Mesenchymal stem cell (in vitro differentiated cells and primary cell): ENCODE measurements around the gene PEF1.

Experiments used
- DNase-seq: peaks from one replicate; pipeline ENCODE4 v3.0.0-alpha.2; 2013
- H2AFZ ChIP-seq: one replicate; pipeline ENCODE4 v1.6.1; 2013; ENCODE audit warnings: low read depth, mild to moderate bottlenecking, control low read depth, inconsistent platforms, low read length, moderate library complexity
- H2AK5ac ChIP-seq: 2 replicates; pipeline ENCODE4 v1.6.1; 2013; ENCODE audit warnings: low read length, moderate library complexity, mild to moderate bottlenecking, inconsistent platforms; ENCODE audit not compliant: severe bottlenecking
- H2BK120ac ChIP-seq: one replicate; pipeline ENCODE4 v1.6.1; 2013; ENCODE audit warnings: low read depth, mild to moderate bottlenecking, inconsistent platforms, low read length, moderate library complexity
- H2BK12ac ChIP-seq, 2 experiments: one replicate each; pipeline ENCODE4 v1.6.1; 2013; ENCODE audit warnings: inconsistent platforms in 2 of 2, low read length in 2 of 2, mild to moderate bottlenecking in 2 of 2, moderate library complexity in 2 of 2, control low read depth in 1 of 2
- H2BK15ac ChIP-seq: one replicate; pipeline ENCODE4 v1.6.1; 2013; ENCODE audit warnings: mild to moderate bottlenecking, low read depth, inconsistent platforms; ENCODE audit not compliant: poor library complexity, severe bottlenecking
- H2BK5ac ChIP-seq: 2 replicates; pipeline ENCODE4 v1.6.1; 2013; ENCODE audit warnings: low read depth, mild to moderate bottlenecking, low read length, control low read depth, inconsistent platforms; ENCODE audit not compliant: poor library complexity, severe bottlenecking
- H3K14ac ChIP-seq, 2 experiments: one replicate each; pipeline ENCODE4 v1.6.1; 2013; ENCODE audit warnings: inconsistent platforms in 2 of 2, low read length in 2 of 2, control low read depth in 1 of 2, mild to moderate bottlenecking in 1 of 2, moderate library complexity in 1 of 2
- H3K18ac ChIP-seq, 2 experiments: one replicate each; pipeline ENCODE4 v1.6.1; 2013; ENCODE audit warnings: inconsistent platforms in 2 of 2, low read length in 2 of 2, control low read depth in 1 of 2, low read depth in 1 of 2, mild to moderate bottlenecking in 1 of 2
- H3K23ac ChIP-seq, 2 experiments: one replicate each; pipeline ENCODE4 v1.6.1; 2013; ENCODE audit warnings: inconsistent platforms in 2 of 2, low read length in 2 of 2, mild to moderate bottlenecking in 2 of 2, moderate library complexity in 2 of 2, control low read depth in 1 of 2
- H3K27ac ChIP-seq: 2 replicates; pipeline ENCODE4 v1.5.1; 2013; ENCODE audit warnings: mild to moderate bottlenecking, moderate library complexity, low read length, control low read depth, inconsistent platforms; ENCODE audit not compliant: poor library complexity, severe bottlenecking
- H3K27me3 ChIP-seq, 2 experiments: 2 replicates each; pipeline versions ENCODE4 v1.6.1 to v1.7.0; 2013; ENCODE audit warnings: low read length in 2 of 2, mild to moderate bottlenecking in 2 of 2, moderate library complexity in 2 of 2, control low read depth in 1 of 2, inconsistent platforms in 1 of 2; ENCODE audit not compliant: control insufficient read depth in 1 of 2, insufficient read depth in 1 of 2
- H3K36me3 ChIP-seq, 2 experiments: 2 replicates each; pipeline versions ENCODE4 v1.6.1 to v1.7.0; 2013; ENCODE audit warnings: low read length in 2 of 2, control low read depth in 1 of 2, inconsistent platforms in 1 of 2, low read depth in 1 of 2, mild to moderate bottlenecking in 1 of 2; ENCODE audit not compliant: insufficient read depth in 2 of 2, control insufficient read depth in 1 of 2
- H3K4ac ChIP-seq, 2 experiments: one replicate each; pipeline ENCODE4 v1.6.1; 2013; ENCODE audit warnings: inconsistent platforms in 2 of 2, low read length in 2 of 2, mild to moderate bottlenecking in 2 of 2, moderate library complexity in 2 of 2, control low read depth in 1 of 2, low read depth in 1 of 2
- H3K4me1 ChIP-seq: 2 replicates; pipeline ENCODE4 v1.6.1; 2013; ENCODE audit warnings: low read depth, low read length, control low read depth; ENCODE audit not compliant: control insufficient read depth, insufficient read depth
- H3K4me2 ChIP-seq: 2 replicates; pipeline ENCODE4 v1.6.1; 2013; ENCODE audit warnings: low read length, mild to moderate bottlenecking, inconsistent platforms; ENCODE audit not compliant: poor library complexity, severe bottlenecking
- H3K4me3 ChIP-seq, 2 experiments: 2 replicates each; pipeline versions ENCODE4 v1.5.1 to v1.7.0; 2013; ENCODE audit warnings: low read length in 2 of 2, mild to moderate bottlenecking in 2 of 2, control low read depth in 1 of 2, low read depth in 1 of 2; ENCODE audit not compliant: insufficient read depth in 1 of 2
- H3K79me1 ChIP-seq: replicated peaks from 2 replicates; pipeline ENCODE4 v1.6.1; 2013; ENCODE audit warnings: mild to moderate bottlenecking, control low read depth, low read length, inconsistent platforms; ENCODE audit not compliant: poor library complexity, severe bottlenecking
- H3K9ac ChIP-seq: 2 replicates; pipeline ENCODE4 v1.7.0; 2013; ENCODE audit warnings: mild to moderate bottlenecking, low read length, moderate library complexity
- H3K9me3 ChIP-seq: 2 replicates; pipeline ENCODE4 v1.7.0; 2013; ENCODE audit warnings: mild to moderate bottlenecking, low read length; ENCODE audit not compliant: control insufficient read depth
- H4K8ac ChIP-seq: one replicate; pipeline ENCODE4 v1.6.1; 2013; ENCODE audit warnings: inconsistent platforms, mild to moderate bottlenecking, low read length, moderate library complexity
- H4K91ac ChIP-seq: one replicate; pipeline ENCODE4 v1.6.1; 2013; ENCODE audit warnings: mild to moderate bottlenecking, low read length, inconsistent platforms
- WGBS: methylation state at CpG from one replicate; pipeline ENCODE4 v1.1.7; 2013; ENCODE audit warnings: mixed read lengths; 5-methylcytosine and 5-hydroxymethylcytosine counted together

The PEF1 gene

DNA sequence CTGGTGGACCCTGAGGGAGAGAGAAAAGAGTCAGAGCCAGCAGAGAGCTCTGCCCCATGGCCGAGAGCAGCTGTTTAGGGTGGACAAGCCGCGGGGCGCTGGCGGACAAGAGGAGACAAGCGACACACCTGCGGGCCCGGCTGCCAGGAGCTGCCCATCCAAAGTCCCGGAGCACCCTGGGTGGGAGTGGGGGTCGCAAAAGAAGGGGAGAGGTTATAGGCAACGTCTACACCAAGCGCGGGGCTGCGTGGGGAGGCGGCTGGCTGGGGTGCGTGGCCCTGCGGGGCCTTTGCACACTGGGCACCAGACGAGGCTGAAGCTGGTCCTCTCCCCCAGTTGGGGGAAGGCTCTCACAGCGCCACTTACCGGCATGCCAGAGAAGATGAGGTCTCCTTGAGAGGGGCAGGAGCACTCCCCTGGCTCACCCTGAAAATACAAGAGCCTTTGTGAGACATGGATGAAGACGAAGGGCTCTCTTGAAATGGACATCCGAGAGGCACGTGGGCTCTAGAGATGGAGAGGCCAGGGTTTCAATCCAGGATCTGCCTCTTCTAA is 35.1 kb upstream of the PEF1 start:
- Histone ChIP-seq H3K14ac (no peak overlapping the region), H4K91ac (no peak overlapping the region), H2BK5ac (no peak overlapping the region), H3K4ac (no peak overlapping the region), H3K79me1 (no peaks in the 10 kb centered on the region), H3K4me3 (no peak overlapping the region), H2AK5ac (no peak overlapping the region), H3K27me3 (no peaks in the 10 kb centered on the region), H2BK12ac (no peak overlapping the region), H3K23ac (no peak overlapping the region), H3K4me1 (peaks cover 18% of the 10 kb centered on the region), H3K27ac (no peak overlapping the region), H4K8ac (no peak overlapping the region), H3K18ac (no peak overlapping the region), H3K36me3 (peaks cover 54 to 85% of the 10 kb centered on the region in 2 experiments), H3K9ac (no peak overlapping the region), H3K4me2 (no peak overlapping the region), H3K9me3 (no peaks in the 10 kb centered on the region), H2AFZ (no peak overlapping the region), H2BK15ac (no peak overlapping the region), H2BK120ac (no peak overlapping the region)
- no peak for DNase-seq
- WGBS, result 90% methylated on average over 23 of the region's 23 CpGs

DNA sequence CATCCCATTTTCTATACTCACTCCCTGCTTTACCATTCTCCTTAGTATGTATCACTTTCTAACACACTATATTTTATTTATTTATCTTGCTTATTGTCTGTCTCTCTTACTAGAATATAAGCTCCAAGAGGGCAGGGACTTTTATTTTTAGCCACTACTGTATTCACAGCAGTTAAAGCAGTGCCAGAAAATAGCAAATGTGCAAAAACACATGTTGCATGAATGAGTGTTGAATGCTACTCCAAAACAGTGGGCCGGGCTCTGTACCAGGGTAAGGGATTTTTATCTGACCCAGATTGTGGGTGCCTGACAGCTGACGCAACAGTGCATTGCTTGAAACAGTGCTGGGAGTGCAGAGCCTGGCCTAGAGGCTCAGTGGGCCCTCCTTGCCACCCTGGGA is 34.4 kb upstream of the PEF1 start:
- no peak overlapping the region for H2BK12ac ChIP-seq
- DNase-seq, result no peak
- H4K91ac ChIP-seq, result no peak overlapping the region
- H3K14ac ChIP-seq, result no peak overlapping the region
- no peak overlapping the region for H3K9ac ChIP-seq
- no peak overlapping the region for H3K23ac ChIP-seq
- H3K4me3 ChIP-seq, result no peak overlapping the region
- H3K4me2 ChIP-seq, result no peak overlapping the region
- no peak overlapping the region for H2BK5ac ChIP-seq
- WGBS, result 48% methylated on average over 2 of the region's 2 CpGs
- no peak overlapping the region for H3K27ac ChIP-seq
- H2BK15ac ChIP-seq, result peak overlapping the region; percentile 52
- no peaks in the 10 kb centered on the region for H3K27me3 ChIP-seq
- no peak overlapping the region for H3K18ac ChIP-seq
- H3K4ac ChIP-seq, result no peak overlapping the region
- no peak overlapping the region for H2AK5ac ChIP-seq
- no peak overlapping the region for H4K8ac ChIP-seq
- no peaks in the 10 kb centered on the region for H3K9me3 ChIP-seq
- H3K36me3 ChIP-seq, result peaks cover 48 to 84% of the 10 kb centered on the region in 2 experiments
- no peak overlapping the region for H2AFZ ChIP-seq
- peaks cover 22% of the 10 kb centered on the region for H3K4me1 ChIP-seq
- no peak overlapping the region for H2BK120ac ChIP-seq
- no peaks in the 10 kb centered on the region for H3K79me1 ChIP-seq

DNA sequence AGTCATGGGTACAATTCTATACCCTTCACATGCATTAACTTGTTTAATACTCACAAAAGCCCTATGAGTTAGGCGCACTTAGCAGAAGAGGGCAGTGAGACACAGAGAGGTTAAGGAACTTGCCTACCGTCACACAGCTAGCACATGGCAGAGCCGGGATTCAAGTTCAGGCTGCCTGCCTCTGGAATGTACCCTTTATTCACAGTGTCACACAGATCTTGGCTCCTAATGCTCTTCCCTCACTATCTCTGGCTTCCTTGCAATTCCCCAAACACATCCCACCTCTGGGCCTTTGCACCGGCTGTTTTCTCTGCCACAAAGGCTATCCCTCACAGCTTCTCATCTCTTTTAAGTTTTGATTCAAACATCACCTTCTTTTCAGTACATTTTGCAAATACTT is 34.0 kb upstream of the PEF1 start:
- H3K9me3 ChIP-seq, result no peaks in the 10 kb centered on the region
- H2BK15ac ChIP-seq, result no peak overlapping the region
- H3K18ac ChIP-seq, result no peak overlapping the region
- H3K4me2 ChIP-seq, result no peak overlapping the region
- no peak for DNase-seq
- H3K79me1 ChIP-seq, result no peaks in the 10 kb centered on the region
- 98% methylated on average over 4 of the region's 4 CpGs for WGBS
- H3K4me3 ChIP-seq, result no peak overlapping the region
- no peak overlapping the region for H2AK5ac ChIP-seq
- no peak overlapping the region for H3K23ac ChIP-seq
- H3K4ac ChIP-seq, result no peak overlapping the region
- H2BK12ac ChIP-seq, result no peak overlapping the region
- H4K8ac ChIP-seq, result no peak overlapping the region
- H3K27me3 ChIP-seq, result no peaks in the 10 kb centered on the region
- H3K36me3 ChIP-seq, result peaks cover 44 to 85% of the 10 kb centered on the region in 2 experiments
- peaks cover 22% of the 10 kb centered on the region for H3K4me1 ChIP-seq
- H2BK120ac ChIP-seq, result no peak overlapping the region
- H2BK5ac ChIP-seq, result no peak overlapping the region
- no peak overlapping the region for H2AFZ ChIP-seq
- no peak overlapping the region for H4K91ac ChIP-seq
- no peak overlapping the region for H3K14ac ChIP-seq
- no peak overlapping the region for H3K9ac ChIP-seq
- no peak overlapping the region for H3K27ac ChIP-seq

DNA sequence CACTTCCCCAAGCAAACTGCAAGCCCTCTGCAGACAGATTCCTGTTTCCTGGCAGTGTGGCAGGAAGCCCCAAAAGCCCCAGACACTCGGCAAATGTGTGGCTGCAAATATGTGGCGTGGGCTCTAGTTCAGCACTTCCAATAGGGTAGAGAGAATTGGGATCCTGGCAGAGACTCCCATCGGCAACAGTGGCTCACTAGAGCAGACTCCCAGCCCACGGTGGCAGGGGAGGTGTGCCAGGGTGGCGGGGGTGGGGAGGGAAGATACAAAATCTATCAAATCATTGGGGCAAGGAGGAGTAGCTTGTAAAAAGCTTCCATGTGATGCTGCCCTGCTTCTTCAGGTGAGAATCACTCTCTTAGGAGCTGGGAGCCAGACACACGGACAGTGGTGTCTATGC is 33.3 kb upstream of the PEF1 start:
- Histone ChIP-seq H2AK5ac (no peak overlapping the region), H3K79me1 (no peaks in the 10 kb centered on the region), H3K23ac (no peak overlapping the region), H3K4ac (no peak overlapping the region), H4K8ac (no peak overlapping the region), H3K4me1 (peaks cover 22% of the 10 kb centered on the region), H2AFZ (no peak overlapping the region), H3K9me3 (no peaks in the 10 kb centered on the region), H3K4me3 (no peak overlapping the region), H3K36me3 (peaks cover 38 to 84% of the 10 kb centered on the region in 2 experiments), H2BK12ac (no peak overlapping the region), H3K27me3 (no peaks in the 10 kb centered on the region), H2BK5ac (no peak overlapping the region), H3K27ac (no peak overlapping the region), H2BK15ac (no peak overlapping the region), H2BK120ac (no peak overlapping the region), H4K91ac (no peak overlapping the region), H3K4me2 (no peak overlapping the region), H3K14ac (no peak overlapping the region), H3K9ac (no peak overlapping the region), H3K18ac (no peak overlapping the region)
- WGBS, result 86% methylated on average over 6 of the region's 6 CpGs
- no peak for DNase-seq
